ENCODE measurements around the gene NT5C1B. TPM values are rescaled to one million over a fixed set of nuclear protein-coding genes. Genes with fewer than 3 reads are reported as not detected.

NT5C1B gene
- total and polyA plus RNA-seq, 5 donors from 2014 or later = 0.46 to 0.78 (median 0.56) TPM; not detected in 2

GRCh38 chr2:18625563-18625962 lies 36.2 kb upstream of the NT5C1B start:
- no peaks in the 10 kb centered on the region for H3K4me1 Mint-ChIP-seq
- no peak for DNase-seq
- H3K27ac ChIP-seq (ENCODE audit: insufficient read depth, low read length, poor library complexity, severe bottlenecking) = no peak overlapping the region
- H3K27me3 Mint-ChIP-seq = no peaks in the 10 kb centered on the region
- H3K4me3 ChIP-seq (ENCODE audit: low read depth, low read length) = no peak overlapping the region
- H3K4me3 Mint-ChIP-seq = no peak overlapping the region
- H3K9me3 Mint-ChIP-seq = peaks cover 0 to 3% (median 0%) of the 10 kb centered on the region in 7 donors
- H3K36me3 Mint-ChIP-seq = peaks cover 7% of the 10 kb centered on the region
- H3K4me1 ChIP-seq (ENCODE audit: control insufficient read depth, insufficient read depth, low read length, poor library complexity, severe bottlenecking) = no peaks in the 10 kb centered on the region
- H3K27me3 ChIP-seq (ENCODE audit: control insufficient read depth, insufficient read depth, low read length) = no peaks in the 10 kb centered on the region
- H3K9me3 ChIP-seq (ENCODE audit: control insufficient read depth in 2 of 2, low read length in 2 of 2) = no peaks in the 10 kb centered on the region
- H3K27ac Mint-ChIP-seq = no peak overlapping the region
- no peaks in the 10 kb centered on the region for H3K36me3 ChIP-seq (ENCODE audit: control insufficient read depth, insufficient read depth, low read length)
- ATAC-seq (ENCODE audit: low read depth in 2 of 2) = no peak

GRCh38 chr2:18623782-18624181 lies 34.4 kb upstream of the NT5C1B start:
- no peaks in the 10 kb centered on the region for H3K27me3 Mint-ChIP-seq
- Histone ChIP-seq H3K27me3 (ENCODE audit: control insufficient read depth, insufficient read depth, low read length) (no peaks in the 10 kb centered on the region), H3K27ac (ENCODE audit: insufficient read depth, low read length, poor library complexity, severe bottlenecking) (no peak overlapping the region), H3K4me1 (ENCODE audit: control insufficient read depth, insufficient read depth, low read length, poor library complexity, severe bottlenecking) (no peaks in the 10 kb centered on the region), H3K9me3 (ENCODE audit: control insufficient read depth in 2 of 2, low read length in 2 of 2) (no peaks in the 10 kb centered on the region), H3K4me3 (ENCODE audit: low read depth, low read length) (no peak overlapping the region), H3K36me3 (ENCODE audit: control insufficient read depth, insufficient read depth, low read length) (no peaks in the 10 kb centered on the region)
- no peak for ATAC-seq (ENCODE audit: low read depth in 2 of 2)
- DNase-seq = no peak
- peaks cover 0 to 4% (median 0%) of the 10 kb centered on the region in 4 donors for H3K4me1 Mint-ChIP-seq
- no peak overlapping the region for H3K27ac Mint-ChIP-seq
- H3K36me3 Mint-ChIP-seq = peaks cover 6% of the 10 kb centered on the region
- no peak overlapping the region for H3K4me3 Mint-ChIP-seq
- peaks cover 0 to 5% (median 2%) of the 10 kb centered on the region in 7 donors for H3K9me3 Mint-ChIP-seq

- H3K36me3 ChIP-seq (ENCODE audit: control insufficient read depth, insufficient read depth, low read length) = no peaks in the 10 kb centered on the region
- H3K27ac ChIP-seq (ENCODE audit: insufficient read depth, low read length, poor library complexity, severe bottlenecking) = no peak overlapping the region
- no peak for DNase-seq
- peaks cover 9% of the 10 kb centered on the region for H3K36me3 Mint-ChIP-seq
- no peak overlapping the region for H3K4me3 Mint-ChIP-seq
- H3K9me3 Mint-ChIP-seq = peaks cover 0 to 4% (median 2%) of the 10 kb centered on the region in 7 donors
- ATAC-seq (ENCODE audit: low read depth in 2 of 2) = no peak
- peaks cover 0 to 4% (median 0%) of the 10 kb centered on the region in 4 donors for H3K4me1 Mint-ChIP-seq
- H3K4me3 ChIP-seq (ENCODE audit: low read depth, low read length) = no peak overlapping the region
- peaks cover 0 to 2% of the 10 kb centered on the region in 2 experiments for H3K9me3 ChIP-seq (ENCODE audit: control insufficient read depth in 2 of 2, low read length in 2 of 2)
- H3K27me3 Mint-ChIP-seq = no peaks in the 10 kb centered on the region
- H3K4me1 ChIP-seq (ENCODE audit: control insufficient read depth, insufficient read depth, low read length, poor library complexity, severe bottlenecking) = no peaks in the 10 kb centered on the region
- H3K27ac Mint-ChIP-seq = no peak overlapping the region
- no peaks in the 10 kb centered on the region for H3K27me3 ChIP-seq (ENCODE audit: control insufficient read depth, insufficient read depth, low read length)
Observed at GRCh38 chr2:18620867-18621632, 31.7 kb upstream of the NT5C1B start.

GRCh38 chr2:18619091-18619490 lies 29.7 kb upstream of the NT5C1B start:
- Mint-ChIP-seq H3K36me3 (peaks cover 15% of the 10 kb centered on the region), H3K4me3 (no peak overlapping the region), H3K27ac (no peak overlapping the region), H3K4me1 (peaks cover 0 to 4% (median 0%) of the 10 kb centered on the region in 4 donors), H3K27me3 (no peaks in the 10 kb centered on the region), H3K9me3 (peaks cover 0 to 6% (median 2%) of the 10 kb centered on the region in 7 donors)
- H3K27me3 ChIP-seq (ENCODE audit: control insufficient read depth, insufficient read depth, low read length) = no peaks in the 10 kb centered on the region
- H3K9me3 ChIP-seq (ENCODE audit: control insufficient read depth in 2 of 2, low read length in 2 of 2) = peaks cover 0 to 2% of the 10 kb centered on the region in 2 experiments
- H3K4me1 ChIP-seq (ENCODE audit: control insufficient read depth, insufficient read depth, low read length, poor library complexity, severe bottlenecking) = no peaks in the 10 kb centered on the region
- no peak overlapping the region for H3K27ac ChIP-seq (ENCODE audit: insufficient read depth, low read length, poor library complexity, severe bottlenecking)
- H3K4me3 ChIP-seq (ENCODE audit: low read depth, low read length) = no peak overlapping the region
- no peak for DNase-seq
- no peaks in the 10 kb centered on the region for H3K36me3 ChIP-seq (ENCODE audit: control insufficient read depth, insufficient read depth, low read length)
- no peak for ATAC-seq (ENCODE audit: low read depth in 2 of 2)

GRCh38 chr2:18614041-18614440 lies 24.7 kb upstream of the NT5C1B start:
- H3K4me3 Mint-ChIP-seq = no peak overlapping the region
- no peak for ATAC-seq (ENCODE audit: low read depth in 2 of 2)
- no peaks in the 10 kb centered on the region for H3K27me3 ChIP-seq (ENCODE audit: control insufficient read depth, insufficient read depth, low read length)

GRCh38 chr2:18612133-18612532 lies 22.8 kb upstream of the NT5C1B start:
- ATAC-seq (ENCODE audit: low read depth in 2 of 2) = no peak
- H3K4me3 ChIP-seq (ENCODE audit: low read depth, low read length) = no peak overlapping the region
- H3K27me3 Mint-ChIP-seq = no peaks in the 10 kb centered on the region

More at GRCh38 chr2:18614041-18614440, 24.7 kb upstream of the NT5C1B start:
- H3K9me3 Mint-ChIP-seq = peaks cover 0 to 3% (median 0%) of the 10 kb centered on the region in 7 donors
- peaks cover 0 to 2% of the 10 kb centered on the region in 2 experiments for H3K9me3 ChIP-seq (ENCODE audit: control insufficient read depth in 2 of 2, low read length in 2 of 2)
- no peaks in the 10 kb centered on the region for H3K4me1 Mint-ChIP-seq
- no peaks in the 10 kb centered on the region for H3K27me3 Mint-ChIP-seq
- no peak overlapping the region for H3K27ac ChIP-seq (ENCODE audit: insufficient read depth, low read length, poor library complexity, severe bottlenecking)
- H3K36me3 Mint-ChIP-seq = peaks cover 16% of the 10 kb centered on the region
- no peak overlapping the region for H3K27ac Mint-ChIP-seq
- DNase-seq = no peak
- H3K4me1 ChIP-seq (ENCODE audit: control insufficient read depth, insufficient read depth, low read length, poor library complexity, severe bottlenecking) = no peaks in the 10 kb centered on the region
- H3K4me3 ChIP-seq (ENCODE audit: low read depth, low read length) = no peak overlapping the region
- no peaks in the 10 kb centered on the region for H3K36me3 ChIP-seq (ENCODE audit: control insufficient read depth, insufficient read depth, low read length)

GRCh38 chr2:18611604-18612003 lies 22.2 kb upstream of the NT5C1B start:
- peaks cover 0 to 3% (median 0%) of the 10 kb centered on the region in 7 donors for H3K9me3 Mint-ChIP-seq
- H3K27ac Mint-ChIP-seq = no peak overlapping the region
- Histone ChIP-seq H3K27ac (ENCODE audit: insufficient read depth, low read length, poor library complexity, severe bottlenecking) (no peak overlapping the region), H3K9me3 (ENCODE audit: control insufficient read depth in 2 of 2, low read length in 2 of 2) (no peaks in the 10 kb centered on the region), H3K27me3 (ENCODE audit: control insufficient read depth, insufficient read depth, low read length) (no peaks in the 10 kb centered on the region), H3K4me3 (ENCODE audit: low read depth, low read length) (no peak overlapping the region), H3K36me3 (ENCODE audit: control insufficient read depth, insufficient read depth, low read length) (no peaks in the 10 kb centered on the region), H3K4me1 (ENCODE audit: control insufficient read depth, insufficient read depth, low read length, poor library complexity, severe bottlenecking) (no peaks in the 10 kb centered on the region)
- peaks cover 12% of the 10 kb centered on the region for H3K36me3 Mint-ChIP-seq
- DNase-seq (no peak), ATAC-seq (ENCODE audit: low read depth in 2 of 2) (no peak)
- no peaks in the 10 kb centered on the region for H3K4me1 Mint-ChIP-seq
- H3K4me3 Mint-ChIP-seq = no peak overlapping the region
- no peaks in the 10 kb centered on the region for H3K27me3 Mint-ChIP-seq

More at GRCh38 chr2:18612133-18612532, 22.8 kb upstream of the NT5C1B start:
- Histone ChIP-seq H3K9me3 (ENCODE audit: control insufficient read depth in 2 of 2, low read length in 2 of 2) (no peaks in the 10 kb centered on the region), H3K27me3 (ENCODE audit: control insufficient read depth, insufficient read depth, low read length) (no peaks in the 10 kb centered on the region), H3K36me3 (ENCODE audit: control insufficient read depth, insufficient read depth, low read length) (no peaks in the 10 kb centered on the region), H3K27ac (ENCODE audit: insufficient read depth, low read length, poor library complexity, severe bottlenecking) (no peak overlapping the region), H3K4me1 (ENCODE audit: control insufficient read depth, insufficient read depth, low read length, poor library complexity, severe bottlenecking) (no peaks in the 10 kb centered on the region)
- Mint-ChIP-seq H3K4me3 (no peak overlapping the region), H3K27ac (no peak overlapping the region), H3K9me3 (peaks cover 0 to 3% (median 0%) of the 10 kb centered on the region in 7 donors), H3K36me3 (peaks cover 12% of the 10 kb centered on the region), H3K4me1 (no peaks in the 10 kb centered on the region)
- DNase-seq = no peak

- H3K9me3 Mint-ChIP-seq = peaks cover 0 to 3% (median 0%) of the 10 kb centered on the region in 7 donors
Observed at GRCh38 chr2:18611184-18611583, 21.8 kb upstream of the NT5C1B start.

More at GRCh38 chr2:18611184-18611583, 21.8 kb upstream of the NT5C1B start:
- ATAC-seq (ENCODE audit: low read depth in 2 of 2) (no peak), DNase-seq (no peak)
- Mint-ChIP-seq H3K4me3 (no peak overlapping the region), H3K27me3 (no peaks in the 10 kb centered on the region), H3K4me1 (no peaks in the 10 kb centered on the region), H3K27ac (no peak overlapping the region), H3K36me3 (peaks cover 12% of the 10 kb centered on the region)
- Histone ChIP-seq H3K4me1 (ENCODE audit: control insufficient read depth, insufficient read depth, low read length, poor library complexity, severe bottlenecking) (no peaks in the 10 kb centered on the region), H3K4me3 (ENCODE audit: low read depth, low read length) (no peak overlapping the region), H3K36me3 (ENCODE audit: control insufficient read depth, insufficient read depth, low read length) (no peaks in the 10 kb centered on the region), H3K9me3 (ENCODE audit: control insufficient read depth in 2 of 2, low read length in 2 of 2) (no peaks in the 10 kb centered on the region), H3K27me3 (ENCODE audit: control insufficient read depth, insufficient read depth, low read length) (no peaks in the 10 kb centered on the region), H3K27ac (ENCODE audit: insufficient read depth, low read length, poor library complexity, severe bottlenecking) (no peak overlapping the region)
